Raji (cell line): ENCODE results near the gene SLC25A33.

Experiments used
- POLR2A ChIP-seq: IDR thresholded peaks from 2 replicates; pipeline ENCODE4 v1.6.1; 2011; ENCODE audit warnings: low read depth, low read length, control low read depth; ENCODE audit not compliant: insufficient read depth

SLC25A33 gene

DNA sequence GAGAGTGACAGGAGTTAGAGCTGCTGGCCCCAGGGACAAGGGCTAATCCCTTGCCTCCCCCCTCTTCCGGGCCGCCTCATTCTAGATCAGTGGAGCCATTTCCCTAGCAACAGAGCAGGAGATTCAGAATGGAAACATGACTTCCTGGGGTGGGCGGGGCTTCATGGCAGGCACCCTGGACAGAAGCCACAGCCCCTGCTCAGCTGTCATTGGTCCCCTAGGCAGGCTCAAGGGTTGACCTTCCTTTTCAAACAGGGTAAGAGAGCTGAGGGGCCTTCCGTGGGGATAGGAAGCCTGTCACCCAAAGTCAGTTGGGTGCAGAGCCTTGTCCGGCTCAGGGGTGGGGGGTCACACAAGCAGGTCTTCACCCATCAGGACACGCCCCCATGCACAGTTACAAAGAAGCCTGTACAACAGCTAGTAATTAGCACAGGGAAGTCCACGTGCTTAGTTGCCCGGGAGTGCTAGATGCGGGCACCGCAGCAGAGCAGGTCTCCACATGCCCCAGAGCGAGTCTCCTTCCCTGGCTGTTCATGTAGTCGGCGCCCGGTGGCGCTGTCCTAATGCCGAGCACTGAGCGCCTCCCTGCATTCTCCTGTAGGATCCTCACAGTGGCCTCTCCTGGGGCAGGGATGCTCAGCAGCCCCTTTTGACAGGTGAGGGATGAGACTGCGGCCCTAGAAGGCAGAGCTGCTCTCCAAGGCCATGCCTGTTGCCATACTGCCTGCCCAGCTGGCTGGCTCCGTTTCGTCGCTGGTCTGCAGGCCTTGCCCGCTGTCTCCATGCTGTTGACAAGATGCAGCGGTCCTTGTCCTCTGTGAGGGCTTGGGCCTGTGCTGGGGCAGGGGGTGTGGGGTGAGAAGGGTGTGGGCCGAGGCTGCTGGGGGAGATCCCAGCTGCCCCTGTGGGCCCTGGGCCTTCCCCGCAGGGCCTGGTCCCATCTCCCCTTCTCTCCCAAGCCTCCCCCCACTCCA is 54.5 kb downstream of the SLC25A33 start:
- TF ChIP-seq POLR2A: no peak

DNA sequence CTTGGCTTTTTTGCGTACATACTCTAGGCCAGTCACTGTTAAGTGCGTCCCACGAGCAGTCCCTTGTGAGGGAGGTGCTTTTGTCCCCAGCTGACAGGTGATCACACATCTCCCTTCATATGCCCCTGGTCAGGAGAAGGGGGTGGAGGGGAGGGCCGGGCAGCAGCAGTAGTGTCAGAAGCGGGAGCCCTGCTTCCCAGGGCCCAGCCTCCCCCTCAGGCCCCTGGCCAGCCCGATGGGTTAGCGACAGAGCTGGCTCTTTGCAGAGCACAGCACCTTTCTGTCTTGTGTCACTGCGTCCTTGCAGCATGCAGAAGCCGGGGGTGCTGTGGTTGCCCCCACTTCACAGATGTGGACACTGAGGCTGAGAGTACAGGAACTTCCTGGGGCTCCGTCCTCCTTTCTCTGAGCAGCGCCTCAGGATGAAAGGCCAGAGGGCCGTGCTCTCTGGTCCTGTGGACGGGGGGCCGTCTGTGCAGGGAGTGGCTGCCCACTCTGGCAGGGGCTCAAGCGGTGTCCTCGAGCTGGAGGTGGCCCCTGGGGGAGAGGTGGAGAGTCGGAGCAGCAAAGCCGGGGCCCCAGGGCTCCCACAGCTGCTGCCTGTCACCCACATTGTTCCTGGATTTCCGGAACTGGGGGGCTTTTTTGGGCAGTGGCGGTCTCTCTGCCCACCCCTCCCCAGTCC is 55.3 kb downstream of the SLC25A33 start:
- TF ChIP-seq POLR2A: no peak

DNA sequence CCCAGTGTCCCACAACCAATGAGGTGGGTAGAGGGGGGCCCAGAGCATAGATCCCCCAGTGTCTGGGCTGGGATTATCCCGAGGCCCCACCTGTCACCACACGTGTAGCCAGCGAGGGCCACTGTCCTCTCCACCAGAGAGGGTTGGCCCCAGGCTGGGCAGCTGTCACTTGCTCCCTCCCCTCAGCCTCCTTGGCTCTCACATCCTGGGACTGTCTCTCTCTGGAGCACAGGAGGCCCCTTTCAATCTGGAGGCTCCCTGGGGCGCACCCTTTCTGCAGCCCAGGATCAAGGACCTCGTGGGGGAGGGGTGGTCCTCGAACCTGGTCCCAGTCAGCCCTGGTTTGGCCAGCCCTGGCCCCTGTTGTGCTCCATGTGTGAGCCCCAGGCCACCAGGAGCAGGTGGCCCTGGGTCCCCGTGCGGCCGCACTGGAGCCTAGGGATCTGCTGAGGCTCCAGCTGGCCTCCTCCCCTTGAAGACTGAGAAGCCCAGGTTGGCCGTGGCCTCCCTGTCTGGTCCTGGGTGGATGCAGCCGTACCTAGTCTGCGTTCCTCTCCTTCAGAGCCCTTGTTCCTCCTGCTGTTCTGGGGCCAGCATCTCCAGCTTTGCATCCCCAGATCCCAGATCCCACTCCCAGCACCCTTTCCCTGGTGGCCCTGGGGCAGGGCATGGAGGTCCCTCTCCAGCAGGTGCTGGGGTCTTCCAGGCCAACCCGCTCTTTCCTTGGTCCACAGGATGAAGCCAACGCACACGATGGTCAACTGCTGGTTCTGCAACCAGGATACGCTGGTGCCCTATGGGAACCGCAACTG is 56.1 kb downstream of the SLC25A33 start:
- no peak for TF ChIP-seq POLR2A

DNA sequence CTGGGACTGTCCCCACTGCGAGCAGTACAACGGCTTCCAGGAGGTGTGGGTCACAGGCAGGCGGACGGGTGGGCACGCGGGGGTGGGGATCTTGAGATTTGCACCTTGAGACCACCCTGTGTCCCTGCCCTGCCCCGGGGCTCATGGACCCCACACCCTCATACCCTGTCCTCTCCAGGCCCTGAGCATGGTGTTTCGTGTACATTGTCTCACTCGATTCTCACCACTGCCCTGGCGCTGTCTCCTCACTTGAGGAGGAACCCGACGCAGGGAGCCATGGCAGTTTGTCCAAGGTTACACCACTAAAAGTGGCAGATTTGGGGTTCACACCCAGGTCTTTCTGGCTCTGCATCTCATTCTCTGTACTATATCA is 56.7 kb downstream of the SLC25A33 start:
- no peak for TF ChIP-seq POLR2A

DNA sequence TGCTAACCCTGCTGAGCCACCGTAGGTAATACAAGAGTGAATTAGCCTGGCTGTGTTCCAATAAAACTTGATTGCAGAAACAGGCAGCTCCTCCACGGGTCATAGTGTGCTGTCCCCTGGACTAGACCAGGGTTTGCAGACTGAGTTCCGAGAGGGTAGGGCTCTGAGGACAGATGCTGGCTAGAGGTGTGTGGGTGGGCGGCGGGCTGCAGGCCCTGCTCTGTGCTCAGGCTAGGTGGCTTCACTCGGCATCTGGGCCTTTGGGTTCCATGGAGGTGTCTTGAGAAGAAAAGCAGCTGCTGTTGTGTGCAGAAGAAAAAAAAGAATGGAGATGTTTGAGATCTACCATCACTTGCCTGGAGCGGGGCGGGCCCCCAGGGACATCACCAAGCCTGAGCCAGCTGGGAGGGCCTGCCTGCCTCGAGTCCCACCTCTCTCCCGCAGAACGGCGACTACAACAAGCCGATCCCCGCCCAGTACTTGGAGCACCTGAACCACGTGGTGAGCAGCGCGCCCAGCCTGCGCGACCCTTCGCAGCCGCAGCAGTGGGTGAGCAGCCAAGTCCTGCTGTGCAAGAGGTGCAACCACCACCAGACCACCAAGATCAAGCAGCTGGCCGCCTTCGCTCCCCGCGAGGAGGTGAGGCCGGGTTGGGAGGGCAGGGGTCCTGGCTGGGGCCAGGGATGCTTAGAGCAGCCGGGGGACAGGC is 57.3 kb downstream of the SLC25A33 start:
- no peak for TF ChIP-seq POLR2A

DNA sequence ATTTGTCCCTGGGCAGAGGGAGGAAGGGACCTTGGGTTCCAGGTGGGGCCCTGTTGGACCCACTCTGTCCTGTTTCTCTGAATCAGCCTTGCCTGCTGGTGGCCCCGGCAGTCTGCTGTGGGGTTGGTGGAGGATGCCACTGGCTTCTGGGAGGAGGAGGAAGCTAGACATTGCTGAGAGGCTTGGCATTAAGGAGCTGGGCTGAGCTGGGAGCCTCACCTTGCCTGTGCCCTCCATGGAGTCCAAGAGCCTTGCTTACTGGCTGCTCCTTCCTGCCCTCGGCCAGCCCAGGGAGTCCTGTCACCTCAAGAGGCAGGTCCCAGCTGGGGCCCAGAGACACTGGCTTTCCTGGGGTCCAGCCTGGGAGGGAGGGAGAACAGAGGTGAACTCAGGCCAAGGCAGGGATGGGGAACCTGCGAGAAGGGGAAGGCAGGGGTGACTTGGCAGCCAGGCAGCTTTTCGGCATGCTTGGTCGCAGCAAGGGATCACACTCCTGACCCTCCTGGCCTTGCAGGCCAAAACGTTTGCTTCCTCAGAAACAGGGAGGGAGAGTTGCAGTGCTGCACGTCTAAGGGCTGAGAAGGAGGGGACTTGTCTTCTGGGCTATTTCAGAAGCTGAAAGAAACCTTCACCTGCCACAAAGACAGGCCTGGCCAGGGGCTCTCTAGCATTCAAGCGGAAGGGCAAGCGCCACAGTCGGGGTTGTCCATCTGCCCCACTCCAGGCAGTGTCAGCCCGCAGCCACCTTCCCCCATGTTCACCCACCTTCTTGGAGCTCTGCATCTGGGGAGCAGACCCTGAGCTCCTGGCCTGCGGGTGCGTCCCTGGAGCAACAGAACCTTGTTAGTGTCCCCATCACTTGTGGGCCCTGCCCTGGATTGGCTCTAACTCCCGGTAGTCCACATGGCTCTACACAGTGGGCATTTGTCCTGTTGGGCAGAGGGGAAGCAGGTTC is 58.4 kb downstream of the SLC25A33 start:
- TF ChIP-seq POLR2A: no peak

DNA sequence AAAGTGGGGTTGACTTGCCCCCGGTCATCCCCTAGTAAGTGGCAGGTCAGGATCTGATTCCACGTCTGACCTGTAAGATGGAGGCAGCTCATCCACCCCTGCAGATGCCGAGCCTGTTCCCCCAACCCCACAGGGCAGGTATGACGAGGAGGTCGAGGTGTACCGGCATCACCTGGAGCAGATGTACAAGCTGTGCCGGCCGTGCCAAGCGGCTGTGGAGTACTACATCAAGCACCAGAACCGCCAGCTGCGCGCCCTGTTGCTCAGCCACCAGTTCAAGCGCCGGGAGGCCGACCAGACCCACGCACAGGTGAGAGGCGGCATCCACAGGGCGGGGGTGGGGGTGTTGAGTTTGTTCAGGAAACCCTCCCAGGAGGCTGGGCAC is 59.0 kb downstream of the SLC25A33 start:
- no peak for TF ChIP-seq POLR2A

DNA sequence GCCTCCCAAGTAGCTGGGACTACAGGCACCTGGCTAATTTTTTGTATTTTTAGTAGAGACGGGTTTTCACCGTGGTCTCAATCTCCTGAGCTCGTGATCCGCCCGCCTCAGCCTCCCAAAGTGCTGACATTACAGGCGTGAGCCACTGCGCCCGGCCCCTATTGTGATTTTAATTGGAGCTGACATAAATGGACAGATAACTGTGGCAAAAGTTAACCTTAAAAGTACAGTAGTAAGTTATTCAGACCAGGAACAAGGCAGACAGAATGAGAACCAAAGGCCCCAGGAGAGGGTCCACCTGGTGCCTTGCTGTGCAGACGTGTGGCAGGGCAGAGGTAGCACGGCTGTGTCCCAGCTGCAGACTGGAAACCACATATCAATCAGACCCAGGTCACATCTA is 60.5 kb downstream of the SLC25A33 start:
- no peak for TF ChIP-seq POLR2A

DNA sequence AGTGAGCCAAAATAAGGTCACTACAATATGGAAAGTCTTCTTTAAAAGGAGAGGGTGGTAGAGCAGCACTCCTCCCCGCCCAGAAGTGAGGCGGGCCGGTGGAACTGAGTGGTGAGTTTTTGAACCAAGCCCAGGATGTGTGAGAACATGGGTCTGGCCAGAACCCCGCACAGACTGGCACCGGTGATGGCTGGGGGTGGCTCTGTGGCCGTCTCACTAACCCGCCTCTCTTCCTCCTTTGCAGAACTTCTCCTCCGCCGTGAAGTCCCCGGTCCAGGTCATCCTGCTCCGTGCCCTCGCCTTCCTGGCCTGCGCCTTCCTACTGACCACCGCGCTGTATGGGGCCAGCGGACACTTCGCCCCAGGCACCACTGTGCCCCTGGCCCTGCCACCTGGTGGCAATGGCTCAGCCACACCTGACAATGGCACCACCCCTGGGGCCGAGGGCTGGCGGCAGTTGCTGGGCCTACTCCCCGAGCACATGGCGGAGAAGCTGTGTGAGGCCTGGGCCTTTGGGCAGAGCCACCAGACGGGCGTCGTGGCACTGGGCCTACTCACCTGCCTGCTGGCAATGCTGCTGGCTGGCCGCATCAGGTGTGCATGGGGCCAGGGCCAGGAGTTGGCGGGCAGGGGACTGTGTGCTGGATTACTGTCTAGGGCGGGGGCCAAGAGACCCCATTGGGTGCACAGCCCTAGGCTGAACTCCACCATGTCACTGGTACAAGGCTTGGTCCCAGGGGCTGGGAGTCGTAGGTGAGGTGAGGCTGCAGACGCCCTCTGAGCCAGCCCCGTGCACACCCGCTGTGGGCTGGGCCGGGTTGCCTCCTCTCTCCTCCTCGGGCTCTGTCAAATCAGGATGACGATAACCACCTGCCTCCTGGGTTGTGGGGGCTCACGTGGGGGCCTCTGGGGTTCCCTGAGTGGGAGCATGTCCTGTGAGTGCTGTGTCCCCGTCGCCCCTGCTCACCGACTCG is 61.9 kb downstream of the SLC25A33 start:
- TF ChIP-seq POLR2A: no peak

DNA sequence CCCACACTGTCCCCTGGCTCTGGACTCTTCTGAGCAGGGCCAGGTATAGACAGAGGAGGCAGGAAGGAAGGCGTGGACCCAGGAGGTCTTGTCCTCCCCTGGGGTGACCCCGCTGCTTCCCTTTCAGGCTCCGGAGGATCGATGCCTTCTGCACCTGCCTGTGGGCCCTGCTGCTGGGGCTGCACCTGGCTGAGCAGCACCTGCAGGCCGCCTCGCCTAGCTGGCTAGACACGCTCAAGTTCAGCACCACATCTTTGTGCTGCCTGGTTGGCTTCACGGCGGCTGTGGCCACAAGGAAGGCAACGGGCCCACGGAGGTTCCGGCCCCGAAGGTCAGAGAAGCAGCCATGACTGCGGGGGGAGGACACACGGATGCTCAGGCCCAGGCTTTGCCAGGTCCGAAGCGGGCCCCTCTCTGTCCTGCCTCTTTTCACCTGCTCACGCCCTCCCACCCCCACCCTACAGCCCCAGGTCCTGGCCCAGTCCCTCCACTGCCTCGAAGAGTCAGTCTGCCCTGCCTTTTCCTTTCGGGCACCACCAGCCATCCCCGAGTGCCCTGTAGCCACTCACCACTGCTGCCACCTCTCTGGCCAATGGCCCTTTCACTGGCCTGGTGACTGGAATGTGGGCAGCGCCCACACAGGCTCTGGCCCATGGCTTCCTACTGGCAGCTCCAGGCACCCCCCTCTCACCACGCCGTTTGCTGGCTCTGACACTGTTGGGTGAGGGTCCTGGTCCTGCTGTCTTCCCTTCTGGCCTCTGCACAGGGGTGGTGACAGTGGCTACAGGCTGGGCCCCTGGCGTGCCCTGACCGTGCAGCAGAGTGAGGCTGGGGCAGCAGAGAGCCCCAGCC is 62.9 kb downstream of the SLC25A33 start:
- TF ChIP-seq POLR2A: no peak

DNA sequence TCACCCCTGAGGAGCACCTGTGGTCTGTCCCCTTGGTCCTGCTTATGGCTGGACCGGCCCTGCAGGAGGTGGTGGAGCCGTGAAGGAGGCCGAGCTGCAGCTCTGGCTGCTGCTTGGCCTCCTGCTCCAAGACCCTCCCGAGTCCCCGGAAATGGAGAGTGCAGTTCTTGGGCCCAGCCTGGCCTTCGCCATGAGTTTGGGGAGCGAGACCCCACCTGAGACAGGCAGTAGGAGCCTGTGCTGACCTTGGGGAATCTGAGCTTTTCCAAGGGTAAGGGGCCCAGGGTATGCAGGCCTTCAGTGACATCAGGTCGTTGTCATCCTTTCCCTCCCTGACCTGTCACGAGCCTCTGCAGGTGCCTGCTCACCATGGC is 63.5 kb downstream of the SLC25A33 start:
- TF ChIP-seq POLR2A: no peak

DNA sequence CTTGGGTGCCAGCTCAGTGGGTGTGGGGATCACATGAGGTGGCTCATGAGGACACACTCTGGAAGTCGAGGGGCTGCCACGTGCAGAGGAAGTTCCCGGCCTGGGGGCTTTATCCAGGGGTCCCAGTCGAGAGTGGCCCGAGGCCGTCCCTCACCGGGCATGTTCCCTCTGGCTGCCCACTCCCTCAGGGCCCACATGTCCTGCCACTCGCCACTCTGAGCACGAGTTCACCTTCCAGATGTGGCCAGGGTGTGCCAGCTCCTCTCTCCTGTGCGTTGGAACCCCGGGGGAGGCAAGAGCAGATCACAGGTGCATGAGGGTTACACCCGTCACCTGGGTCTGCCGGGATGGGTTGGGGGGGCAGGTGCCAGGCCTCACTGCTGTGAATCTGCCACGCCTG is 64.0 kb downstream of the SLC25A33 start:
- no peak for TF ChIP-seq POLR2A
